ENCODE measurements around the gene SLC5A12.

The SLC5A12 gene

GRCh38 chr11:26717771-26718170 lies 4.1 kb downstream of the SLC5A12 start:
- no peak for DNase-seq

- no peak for DNase-seq
These were observed 6.7 kb downstream of the SLC5A12 start for GRCh38 chr11:26715133-26715532.

DNA sequence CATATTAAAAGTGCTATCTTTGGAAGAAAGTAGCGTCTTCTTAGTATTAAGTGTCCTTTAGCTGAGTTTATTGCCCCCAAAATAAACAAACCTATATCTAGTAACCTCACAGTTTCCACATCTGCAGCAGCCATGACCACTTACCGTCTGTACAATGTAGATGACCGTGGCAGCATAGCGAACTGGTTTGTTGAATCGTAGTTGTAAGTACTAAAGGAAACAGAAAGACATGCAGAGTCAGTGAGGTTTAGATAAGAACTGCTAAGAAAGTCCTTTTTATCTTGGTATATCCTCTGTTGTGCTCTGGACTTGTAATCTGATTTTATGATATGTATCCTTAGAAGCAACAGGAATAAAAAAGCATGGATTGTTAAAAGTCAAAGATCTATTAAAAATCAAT lies 9.4 kb downstream of the SLC5A12 start:
- DNase-seq = no peak

- no peak for DNase-seq
These were observed 11.4 kb downstream of the SLC5A12 start for GRCh38 chr11:26710489-26710888.

DNA sequence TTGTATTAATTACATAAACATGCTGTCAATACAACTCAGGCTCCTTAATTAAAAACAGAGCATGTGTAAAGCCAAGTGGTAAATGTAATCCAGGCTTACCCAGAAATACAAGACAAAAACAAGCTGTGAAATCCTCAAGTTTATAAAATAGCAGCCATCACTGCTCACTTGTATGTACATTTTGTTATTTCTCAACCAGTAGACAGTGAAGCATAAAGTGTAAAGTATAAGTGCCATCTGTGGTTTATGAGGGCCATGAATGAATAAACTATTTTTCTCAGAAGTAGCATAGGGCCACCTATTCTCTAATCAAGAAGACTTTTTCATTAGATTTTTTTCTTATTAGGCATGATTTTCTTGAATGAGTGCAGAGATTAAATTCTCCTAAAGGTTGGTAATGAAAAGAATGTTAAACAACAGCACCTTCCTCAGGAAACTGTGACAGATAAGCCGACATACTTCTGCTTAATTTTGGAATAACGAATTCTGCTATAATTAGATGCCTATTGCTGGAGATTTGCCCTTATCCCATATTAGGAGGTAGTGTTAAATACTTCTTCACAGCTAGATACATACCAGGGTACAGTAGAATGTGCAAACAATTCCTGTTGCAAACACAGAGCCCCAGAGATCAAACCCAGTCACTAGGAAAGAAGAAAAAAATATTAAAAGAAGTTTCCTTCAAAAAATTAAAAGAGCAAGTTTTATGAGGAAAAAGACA lies 13.0 kb downstream of the SLC5A12 start:
- DNase-seq = no peak

- DNase-seq = no peak
These were observed 15.7 kb downstream of the SLC5A12 start for GRCh38 chr11:26706181-26706580.

DNA sequence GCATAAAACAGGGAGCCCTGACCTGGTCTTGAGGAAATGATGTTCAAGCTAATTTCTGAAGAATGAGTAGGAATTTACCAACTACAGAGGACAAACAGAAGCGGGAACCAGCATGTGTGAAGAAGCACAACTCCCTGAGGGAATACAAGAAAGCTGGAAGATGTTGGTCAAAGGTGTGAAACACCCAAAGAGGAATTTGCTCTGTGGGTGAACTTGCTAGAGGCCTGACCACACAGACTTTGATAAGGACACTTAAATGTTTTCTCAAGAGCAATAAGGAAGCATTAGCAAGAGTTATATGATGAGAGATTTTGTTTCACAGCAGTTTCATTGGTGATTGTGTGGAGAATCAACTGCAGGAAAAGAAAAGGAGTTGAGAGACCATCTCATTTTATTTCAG lies 17.6 kb downstream of the SLC5A12 start:
- DNase-seq = no peak

DNA sequence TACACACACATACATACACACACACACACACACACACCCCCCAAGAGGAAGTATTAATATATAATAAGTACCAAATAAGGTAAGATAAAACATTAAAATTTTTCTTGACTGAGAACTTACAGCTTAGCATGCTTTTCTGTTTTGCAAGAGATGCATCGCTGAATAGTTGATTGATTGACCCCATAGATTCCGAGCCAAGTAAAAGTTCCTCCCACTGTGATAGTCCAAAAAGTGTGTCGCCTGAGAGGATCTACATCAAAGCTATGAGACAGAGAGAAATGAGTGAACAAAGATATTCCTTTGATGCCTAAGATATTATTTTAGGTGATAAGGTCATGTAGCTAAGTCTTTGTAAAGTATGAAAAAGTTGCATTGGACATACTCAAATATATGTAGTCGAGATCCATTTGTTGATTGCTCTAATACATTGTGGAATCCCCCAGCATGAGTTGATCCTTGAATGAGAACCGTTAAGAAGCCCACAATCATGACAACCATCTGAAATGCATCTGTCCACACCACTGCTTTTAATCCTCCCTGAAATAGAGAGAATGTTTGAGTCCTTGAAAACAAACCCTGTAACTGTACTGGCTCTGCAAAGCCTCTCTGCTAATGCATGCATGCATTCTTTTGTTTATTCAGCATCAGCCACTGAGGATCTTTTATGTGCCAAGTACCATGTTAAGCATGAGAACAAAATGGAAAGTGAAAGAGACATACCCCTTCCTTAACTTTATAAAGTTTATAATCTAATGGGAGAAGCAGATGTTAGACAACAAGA lies 18.3 kb downstream of the SLC5A12 start:
- DNase-seq = no peak

- DNase-seq = no peak
These were observed 19.5 kb downstream of the SLC5A12 start for GRCh38 chr11:26702406-26702805.

GRCh38 chr11:26700574-26701235 lies 21.2 kb downstream of the SLC5A12 start:
- peak; percentile 15 to 23 for DNase-seq

GRCh38 chr11:26698224-26698623 lies 23.6 kb downstream of the SLC5A12 start:
- no peak for DNase-seq

- no peak for DNase-seq
These were observed 25.5 kb downstream of the SLC5A12 start for GRCh38 chr11:26696330-26696729.

DNA sequence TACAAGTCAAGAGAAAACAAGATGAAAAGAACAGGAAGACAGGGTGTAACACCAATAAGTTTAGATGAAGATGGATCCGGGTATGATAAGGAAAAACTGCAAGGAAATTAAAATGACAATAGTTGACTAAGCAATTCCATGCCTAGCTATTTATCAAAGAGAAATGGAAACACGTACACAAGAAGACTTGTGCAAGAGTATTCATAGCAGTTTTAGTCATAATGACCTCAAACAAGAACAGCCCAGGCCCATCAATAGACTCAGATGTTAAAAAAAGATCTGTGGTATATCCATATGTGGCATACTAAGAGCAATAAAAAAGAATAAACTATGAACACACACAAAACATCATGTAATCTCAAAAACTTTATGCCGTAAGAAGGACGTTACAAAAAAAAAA lies 33.2 kb downstream of the SLC5A12 start:
- DNase-seq = no peak

GRCh38 chr11:26687351-26687750 lies 34.5 kb downstream of the SLC5A12 start:
- no peak for DNase-seq

- no peak for DNase-seq
These were observed 44.3 kb downstream of the SLC5A12 start for GRCh38 chr11:26677566-26677965.

GRCh38 chr11:26676641-26677040 lies 45.2 kb downstream of the SLC5A12 start:
- no peak for DNase-seq

- no peak for DNase-seq
These were observed 46.5 kb downstream of the SLC5A12 start for GRCh38 chr11:26675233-26675928.

GRCh38 chr11:26665946-26666345 lies 55.9 kb downstream of the SLC5A12 start:
- no peak for DNase-seq

DNA sequence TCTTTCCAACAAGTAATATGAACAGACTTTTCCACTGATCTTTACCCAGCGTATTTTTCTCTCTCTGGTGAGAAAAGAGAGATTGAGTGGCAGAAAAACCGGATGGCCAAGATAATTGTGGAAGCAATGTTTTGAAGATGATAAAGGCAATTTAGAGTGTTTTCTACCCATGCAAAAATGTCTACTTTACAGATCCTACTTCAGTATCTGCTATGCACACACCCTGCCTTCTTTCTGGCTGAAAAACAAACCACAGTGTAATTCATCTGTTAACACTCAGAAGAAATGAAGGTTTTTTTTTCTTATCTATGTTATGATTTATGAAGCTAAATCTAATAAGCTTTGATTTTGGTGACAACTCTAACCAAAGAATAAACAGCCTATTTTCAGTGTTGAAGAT lies 56.8 kb downstream of the SLC5A12 start:
- DNase-seq = no peak

DNA sequence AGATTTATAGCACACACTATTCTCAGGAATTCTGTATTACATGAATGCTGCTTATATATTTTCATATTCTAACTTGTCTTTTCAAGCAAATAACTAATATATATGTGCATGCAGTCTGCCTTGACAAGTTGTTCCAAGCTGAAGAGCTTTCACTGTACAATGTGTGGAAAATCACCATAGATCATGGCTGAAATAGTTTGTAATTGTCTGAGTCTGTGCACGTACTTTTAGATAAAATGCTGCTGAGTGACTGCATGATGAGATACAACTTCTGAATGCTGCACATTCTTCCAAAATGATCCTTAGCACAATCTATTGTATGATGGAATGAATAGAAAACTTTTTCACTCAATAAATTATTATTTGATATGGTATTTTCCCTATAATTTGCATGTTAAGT lies 58.9 kb downstream of the SLC5A12 start:
- DNase-seq = no peak

GRCh38 chr11:26655287-26655686 lies 66.6 kb downstream of the SLC5A12 start:
- no peak for DNase-seq

- DNase-seq = no peak
These were observed 69.9 kb downstream of the SLC5A12 start for GRCh38 chr11:26651916-26652315.

DNA sequence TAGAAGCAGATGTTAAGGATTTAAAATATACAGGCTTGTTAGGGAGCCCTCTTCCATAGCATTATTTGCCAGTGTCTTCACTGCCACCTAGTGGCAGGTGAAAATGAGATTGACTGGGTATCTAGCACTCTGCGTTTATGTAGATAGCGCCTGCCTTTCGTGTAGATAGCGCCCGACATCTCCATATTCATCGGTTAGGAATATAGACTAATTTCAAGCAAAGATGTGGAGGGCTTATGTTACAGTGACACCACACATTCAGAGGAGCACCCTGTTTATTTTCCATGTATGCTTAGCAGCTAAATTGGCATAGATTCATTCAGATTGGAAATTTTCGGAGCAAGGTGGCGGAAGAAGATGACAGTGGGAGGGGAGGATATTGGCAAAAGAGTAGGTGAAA lies 72.0 kb downstream of the SLC5A12 start:
- peak; percentile 53 to 56 for DNase-seq

All from NCI-H187 (cell line).